Cardiac fibroblast (primary cell): ENCODE results near the gene DDIT4.

Experiments
- DNase-seq, 2 donors: peaks; one replicate each; pipeline versions ENCODE4 v3.0.0 to v3.0.0-alpha.2; 2010; ENCODE audit warnings: low read depth in 2 of 2
- H3K4me3 ChIP-seq, 2 donors: replicated peaks in 1 of 2; 1 replicate in 1 of 2; 2 replicates in 1 of 2; pipeline ENCODE4 v1.5.1; 2011; ENCODE audit warnings: low read depth in 2 of 2, low read length in 2 of 2, mild to moderate bottlenecking in 2 of 2, moderate library complexity in 1 of 2
- CTCF ChIP-seq: IDR thresholded peaks from one replicate; pipeline ENCODE4 v1.5.1; 2011; ENCODE audit warnings: low read depth, mild to moderate bottlenecking, low read length, inconsistent platforms

DDIT4 gene

GRCh38 chr10:72309290-72310240 lies 35.8 kb downstream of the DDIT4 start:
- DNase-seq = peak; percentile 40 to 91
- no peak overlapping the region for H3K4me3 ChIP-seq
- TF ChIP-seq CTCF = no peak

- TF ChIP-seq CTCF = no peak
- peak; percentile 43 to 60 for DNase-seq
- H3K4me3 ChIP-seq = no peak overlapping the region
Observed at GRCh38 chr10:72310241-72310633, 36.5 kb downstream of the DDIT4 start.

GRCh38 chr10:72310636-72311035 lies 36.9 kb downstream of the DDIT4 start:
- H3K4me3 ChIP-seq = no peak overlapping the region
- no peak for TF ChIP-seq CTCF
- DNase-seq = no peak

DNA sequence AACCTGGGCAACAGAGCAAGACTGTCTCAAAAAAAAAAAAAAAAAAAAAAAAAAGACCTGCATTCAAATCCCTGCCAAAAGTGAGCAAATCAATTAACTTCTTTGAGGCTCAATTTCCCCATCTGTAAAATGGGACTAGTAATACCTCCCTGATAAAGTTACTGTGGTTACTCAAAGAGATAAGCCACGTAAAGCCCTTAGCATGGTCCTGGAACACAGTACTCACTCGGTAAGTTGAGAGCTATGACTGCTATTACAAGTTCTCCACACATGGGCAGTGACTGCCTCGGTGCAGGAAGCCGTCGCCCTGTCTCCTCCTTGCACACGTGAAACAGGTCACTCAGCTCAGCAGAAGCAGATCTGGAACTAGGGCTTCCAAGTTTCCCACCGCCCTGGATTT lies 37.9 kb downstream of the DDIT4 start:
- no peak for TF ChIP-seq CTCF
- H3K4me3 ChIP-seq = no peak overlapping the region
- DNase-seq = no peak

DNA sequence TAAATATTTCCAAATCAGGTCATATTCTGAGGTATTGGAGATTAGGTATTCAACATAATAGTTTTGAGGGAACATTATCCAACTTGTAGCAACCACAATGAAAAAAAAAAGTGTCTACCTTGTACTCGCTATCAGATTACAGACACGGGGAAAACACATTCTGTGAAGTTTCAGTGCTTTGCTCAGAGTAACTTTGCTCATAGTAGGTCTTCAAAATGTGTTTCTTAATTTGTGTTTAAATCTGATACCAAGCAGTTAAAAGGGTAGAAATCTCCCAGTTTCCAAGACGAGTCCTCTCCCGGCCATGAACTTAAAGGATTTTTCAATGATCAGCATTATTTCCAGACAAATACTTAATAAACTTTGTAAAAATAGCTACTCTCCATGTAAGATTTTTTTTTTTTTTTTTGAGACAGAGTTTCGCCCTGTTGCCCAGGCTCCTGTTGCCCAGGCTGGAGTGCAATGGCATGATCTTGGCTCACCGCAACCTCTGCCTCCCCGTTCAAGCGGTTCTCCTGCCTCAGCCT lies 39.2 kb downstream of the DDIT4 start:
- TF ChIP-seq CTCF = no peak
- no peak for DNase-seq
- no peak overlapping the region for H3K4me3 ChIP-seq

DNA sequence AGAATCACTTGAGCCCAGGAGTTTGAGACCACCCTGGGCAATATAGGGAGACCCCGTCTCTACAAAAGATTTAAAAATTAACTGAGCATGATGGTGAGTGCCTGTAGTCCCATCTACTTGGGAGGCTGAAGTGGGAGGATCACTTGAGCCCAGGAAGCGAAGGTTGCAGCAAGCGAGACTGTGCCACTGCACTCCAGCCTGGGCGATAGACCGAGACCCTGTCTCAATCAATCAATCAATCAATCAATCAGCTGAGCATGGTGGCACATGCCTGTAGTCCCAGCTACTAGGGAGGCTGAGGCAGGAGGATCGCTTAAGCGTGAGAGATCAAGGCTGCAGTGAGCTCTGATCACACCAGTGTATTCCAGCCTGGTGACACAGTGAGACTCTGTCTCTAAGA lies 40.5 kb downstream of the DDIT4 start:
- no peak for TF ChIP-seq CTCF
- DNase-seq = no peak
- H3K4me3 ChIP-seq = no peak overlapping the region

DNA sequence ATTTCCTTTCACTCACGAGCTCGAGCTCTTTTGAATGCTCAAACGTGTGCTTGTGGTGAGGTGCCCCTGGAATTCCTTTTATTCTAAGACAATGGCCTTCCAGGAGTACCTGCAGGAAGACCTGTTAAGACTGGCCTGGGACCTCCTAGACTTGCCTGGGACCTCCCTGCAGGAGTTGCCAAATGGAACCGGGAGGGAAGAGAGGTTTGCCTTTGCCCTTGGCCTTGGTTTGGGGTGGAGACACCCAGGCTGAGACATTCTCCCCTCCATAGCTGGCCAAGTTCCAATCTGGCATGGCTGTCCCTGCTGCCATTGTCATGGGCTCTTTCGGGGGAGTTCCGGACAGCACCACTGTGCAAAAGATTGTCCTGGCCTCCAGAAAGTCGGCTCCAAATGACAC lies 41.3 kb downstream of the DDIT4 start:
- no peak for TF ChIP-seq CTCF
- no peak overlapping the region for H3K4me3 ChIP-seq
- DNase-seq = no peak
